Activated CD8-positive, alpha-beta memory T cell treated with anti-CD3 and anti-CD28 coated beads, Interleukin-2, amount 50 U/mL, for 48 hours (primary cell): ENCODE data around the gene AP1M1.

ENCODE experiments used
- DNase-seq: peaks from one replicate; pipeline ENCODE4 v3.0.0-alpha.2; 2020

AP1M1 gene

DNA sequence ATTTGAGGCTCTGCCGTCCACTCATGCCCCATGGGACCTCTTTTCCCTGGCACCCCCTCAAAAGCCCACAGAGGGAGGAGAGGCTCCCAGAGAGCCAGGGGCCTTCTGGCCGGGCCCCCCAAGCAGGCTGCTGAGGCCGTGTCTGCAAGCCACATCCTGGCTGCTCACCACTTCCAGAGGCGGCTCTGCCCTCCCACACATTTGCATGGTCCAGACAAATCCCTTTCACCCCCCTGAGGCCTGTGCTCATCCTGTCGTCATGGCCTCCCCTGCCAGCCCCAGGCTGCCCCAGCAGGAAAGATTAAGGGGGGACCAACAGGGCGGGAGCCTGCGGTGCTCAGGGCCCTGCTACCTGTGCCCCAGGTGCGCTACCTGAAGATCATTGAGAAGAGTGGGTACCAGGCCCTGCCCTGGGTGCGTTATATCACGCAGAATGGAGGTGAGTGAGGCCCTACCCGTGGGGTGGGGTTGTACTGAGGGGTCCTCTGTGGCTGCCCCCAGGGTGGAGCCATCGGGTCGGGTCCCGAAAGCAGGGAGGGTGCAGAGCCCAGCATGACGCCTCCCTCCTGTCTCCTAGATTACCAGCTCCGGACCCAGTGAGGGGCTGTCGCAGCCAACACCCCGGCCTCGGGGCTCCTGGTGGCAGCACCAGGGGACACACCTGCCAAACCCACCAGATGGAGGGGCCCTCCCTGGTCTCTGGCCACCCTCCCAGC is 36.3 kb downstream of the AP1M1 start:
- DNase-seq, result no peak

- no peak for DNase-seq
Measured at GRCh38 chr19:16234552-16235445, 37.1 kb downstream of the AP1M1 start.

DNA sequence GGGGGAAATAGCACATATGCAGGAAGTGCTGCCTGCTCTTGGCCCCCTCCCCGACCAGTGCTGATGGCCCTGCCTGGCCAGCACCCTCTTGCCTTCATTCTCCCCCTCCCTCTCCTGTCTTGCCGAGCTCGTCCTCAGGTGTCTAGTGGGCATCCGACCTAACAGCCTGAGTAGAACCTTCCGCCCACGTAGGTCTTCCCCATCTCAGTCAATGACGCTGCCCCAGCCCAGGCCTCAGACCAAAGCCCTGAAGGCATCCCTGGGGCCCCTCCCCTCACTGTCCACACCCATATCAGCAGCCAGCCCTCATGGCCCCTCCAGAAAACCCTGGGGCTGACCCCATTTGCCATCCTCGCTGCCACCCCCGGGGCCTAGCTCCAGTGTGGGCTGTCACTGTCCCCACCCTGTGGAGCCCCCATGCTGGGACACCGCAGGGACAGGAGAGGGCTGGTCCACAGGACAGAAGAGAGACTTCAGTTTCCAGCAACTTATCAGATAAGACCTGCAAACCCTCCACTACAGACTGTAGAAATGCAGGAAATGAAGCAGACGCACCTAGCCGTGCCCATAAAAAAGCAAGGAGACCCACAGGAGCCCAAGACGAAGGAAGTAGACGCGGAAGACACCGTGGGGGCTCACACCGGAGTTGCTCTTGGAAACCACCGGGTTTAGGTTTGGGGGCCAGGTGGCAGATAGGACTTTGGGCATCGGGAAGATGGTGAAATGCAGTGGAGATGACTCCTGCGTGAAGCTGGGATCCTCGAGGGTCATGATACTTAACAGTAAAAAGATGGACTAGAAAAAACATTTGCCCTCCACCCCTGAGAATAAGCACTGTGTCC is 38.3 kb downstream of the AP1M1 start:
- no peak for DNase-seq

DNA sequence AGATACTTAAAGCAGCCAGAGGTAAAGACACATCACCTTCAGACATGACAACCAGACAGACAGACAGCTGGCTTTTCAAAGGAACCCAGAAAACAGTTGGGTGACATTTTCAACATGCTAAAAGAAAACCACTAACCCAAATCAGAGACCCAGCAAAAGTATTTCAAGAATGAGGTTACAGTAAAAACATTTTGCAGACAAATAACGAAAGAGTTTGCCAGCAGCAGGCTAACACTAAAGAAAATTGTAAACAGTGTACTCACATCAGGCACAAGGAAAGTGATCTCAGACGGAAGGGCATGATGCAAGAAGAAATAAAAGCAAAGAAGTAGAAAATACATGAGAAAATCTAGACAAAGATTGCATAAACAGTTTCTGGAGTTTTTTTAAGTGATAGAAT is 46.4 kb downstream of the AP1M1 start:
- no peak for DNase-seq

GRCh38 chr19:16247353-16248182 is 49.9 kb downstream of the AP1M1 start:
- DNase-seq, result peak; percentile 99

- DNase-seq, result no peak
Measured at GRCh38 chr19:16248380-16249023, 50.8 kb downstream of the AP1M1 start.

- DNase-seq, result no peak
Measured at GRCh38 chr19:16249826-16250404, 52.2 kb downstream of the AP1M1 start.

DNA sequence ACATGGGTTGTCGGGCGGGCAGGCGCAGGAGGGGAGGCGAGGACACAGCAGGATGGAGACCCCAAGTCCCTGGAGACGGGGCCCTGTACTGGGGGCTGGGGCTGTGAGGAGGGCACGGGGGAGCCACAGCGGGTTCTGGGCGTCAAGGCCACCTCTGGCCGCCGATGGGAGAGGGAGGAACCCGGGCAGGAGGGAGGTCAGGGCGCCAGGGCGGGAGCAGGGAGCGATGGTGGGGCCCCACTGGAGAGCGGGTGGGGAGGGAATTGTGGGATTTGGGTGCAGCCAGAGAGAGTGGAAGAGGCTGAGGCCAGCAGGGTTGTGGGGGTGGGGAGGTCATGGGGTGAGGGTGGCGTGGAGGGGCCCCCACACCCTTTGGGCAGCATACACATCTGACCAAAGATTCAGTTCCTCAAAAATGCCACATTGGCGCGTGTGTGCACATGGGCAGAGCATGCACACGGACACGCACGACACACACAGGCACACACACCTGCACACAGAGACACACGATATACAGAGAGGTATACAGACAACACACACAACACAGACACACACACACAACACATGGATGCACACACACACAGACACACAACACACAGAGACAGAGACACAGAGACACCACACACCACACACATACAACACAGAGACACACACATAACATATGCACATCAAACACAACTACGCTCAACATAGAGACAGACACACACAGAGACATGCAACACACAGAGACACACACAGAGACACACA is 54.9 kb downstream of the AP1M1 start:
- DNase-seq, result no peak

- DNase-seq, result no peak
Measured at GRCh38 chr19:16254851-16255408, 57.2 kb downstream of the AP1M1 start.

- DNase-seq, result no peak
Measured at GRCh38 chr19:16257509-16258002, 59.8 kb downstream of the AP1M1 start.

DNA sequence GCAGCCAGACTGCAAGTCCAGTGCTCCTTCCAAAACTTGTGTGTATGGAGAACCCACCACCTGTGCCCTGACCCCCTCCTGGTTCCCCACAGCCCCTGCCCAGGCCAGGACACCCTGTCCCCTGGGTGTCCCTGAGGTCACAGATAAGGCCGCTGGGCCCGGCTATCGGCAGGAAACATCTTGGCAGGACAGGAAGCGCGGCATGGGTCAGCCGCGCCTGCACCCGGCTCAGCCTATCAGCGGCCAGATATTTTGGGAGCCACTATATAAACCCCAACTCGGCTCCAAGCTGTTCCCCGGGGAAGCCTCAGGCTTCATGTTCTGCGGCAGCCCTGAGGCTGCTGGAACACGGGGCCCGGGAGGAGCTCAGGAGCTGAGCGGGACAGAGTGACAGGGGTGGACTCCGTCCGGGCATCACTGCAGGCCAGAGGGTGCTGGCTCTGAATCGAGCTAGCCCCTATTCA is 60.8 kb downstream of the AP1M1 start:
- no peak for DNase-seq

DNA sequence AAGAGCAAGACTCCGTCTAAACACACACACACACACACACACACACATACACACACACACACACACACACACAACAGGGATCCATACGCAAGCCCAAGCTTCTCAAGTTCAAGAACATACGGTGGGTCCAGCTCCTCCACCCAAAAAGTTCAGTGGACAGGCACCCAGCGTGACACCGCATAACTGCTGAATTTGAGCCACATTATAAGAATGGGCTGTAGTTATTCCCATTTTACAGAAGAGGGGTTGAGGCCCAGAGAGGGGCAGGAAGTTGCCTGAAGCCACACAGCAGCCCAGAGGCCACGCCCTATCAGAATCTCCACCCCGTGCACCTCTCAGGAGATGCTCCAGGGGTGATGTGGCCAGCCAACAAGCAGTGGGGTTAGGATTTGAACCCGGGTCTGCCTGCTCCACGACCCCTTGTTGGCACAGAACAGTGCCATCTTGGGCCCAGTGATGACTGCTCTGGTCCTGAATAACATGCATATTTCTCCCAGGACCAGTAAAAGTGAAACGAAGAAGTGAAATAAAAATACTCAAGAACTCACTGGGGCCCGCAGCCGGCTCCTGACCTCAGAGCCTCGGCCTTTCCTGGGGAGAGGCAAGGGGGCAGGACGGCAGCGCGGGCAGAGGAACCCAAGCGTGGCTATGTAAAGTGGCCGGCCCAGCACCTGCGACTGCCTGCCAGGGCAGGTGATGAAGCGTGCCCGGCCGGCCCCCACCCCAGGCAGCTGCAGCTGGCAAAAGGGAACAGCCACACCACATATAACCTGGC is 61.9 kb downstream of the AP1M1 start:
- DNase-seq, result no peak

DNA sequence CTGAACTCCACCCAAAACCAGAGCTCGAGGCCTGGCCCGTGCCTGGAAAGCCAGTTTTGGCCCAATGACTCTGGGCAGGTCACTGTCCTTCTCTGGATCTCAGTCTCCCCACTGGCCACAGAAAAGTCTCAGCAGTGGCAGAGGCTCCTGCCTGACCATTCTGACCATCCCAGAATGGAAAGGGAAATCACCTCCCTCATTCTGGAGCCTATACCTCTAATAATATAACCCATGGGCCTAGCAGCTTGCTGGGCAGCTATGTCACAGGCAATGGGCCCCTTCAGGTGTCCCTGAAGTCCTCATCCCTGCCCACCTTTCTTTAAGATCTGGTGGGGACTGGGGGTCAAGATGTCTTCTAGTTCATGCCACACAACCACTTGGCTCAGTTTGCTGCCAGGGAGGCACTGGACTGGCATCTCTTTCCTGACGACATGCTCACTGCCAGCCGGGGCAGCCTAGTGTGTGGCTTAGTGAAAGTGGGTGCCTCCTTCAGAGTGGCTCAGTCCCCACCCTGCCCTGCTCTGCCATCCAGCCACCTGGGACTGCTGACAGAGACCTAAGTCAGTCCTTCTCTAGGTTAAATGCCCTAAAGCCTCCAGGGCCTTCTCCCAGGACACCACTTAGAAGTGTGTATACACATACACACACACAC is 62.6 kb downstream of the AP1M1 start:
- DNase-seq, result no peak

- DNase-seq, result no peak
Measured at GRCh38 chr19:16260812-16261161, 63.1 kb downstream of the AP1M1 start.

DNA sequence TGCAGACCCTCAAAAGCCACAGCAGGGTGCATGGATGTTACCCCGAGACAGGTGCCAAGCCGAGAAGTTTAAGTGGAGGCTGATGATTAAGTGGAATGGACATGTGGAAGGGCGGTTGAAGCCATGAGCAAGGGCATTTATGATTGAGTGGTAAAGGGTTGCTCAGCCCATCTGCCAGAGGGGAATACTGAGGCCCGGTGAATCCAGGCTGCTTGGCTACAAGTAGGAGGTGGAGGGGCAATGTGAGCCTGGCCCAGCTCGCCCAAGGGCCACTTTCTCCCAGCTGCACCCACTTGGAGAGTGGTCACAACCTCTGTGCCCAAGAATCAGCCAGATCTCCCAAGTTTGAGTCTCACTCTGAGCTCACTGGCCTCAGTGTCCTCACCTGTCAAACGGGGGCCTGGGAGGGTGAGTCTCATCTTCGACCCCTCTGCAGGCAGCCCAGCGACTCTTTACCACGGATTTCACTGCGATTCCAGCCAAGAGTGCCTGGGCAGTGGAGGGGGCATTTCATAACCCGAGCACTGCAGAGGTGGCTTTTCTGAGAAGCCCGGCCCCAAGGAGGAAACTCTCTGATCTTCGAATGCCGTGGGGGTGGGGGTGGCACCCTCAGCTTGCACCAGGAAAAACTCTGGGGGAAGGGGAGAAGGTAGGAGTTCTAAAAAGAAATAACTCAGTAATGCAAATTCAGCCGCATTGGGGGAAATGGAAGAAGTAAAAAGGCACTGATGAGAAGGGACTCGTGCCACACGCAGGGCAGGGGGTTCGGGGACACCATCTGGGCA is 64.1 kb downstream of the AP1M1 start:
- no peak for DNase-seq

- no peak for DNase-seq
Measured at GRCh38 chr19:16262618-16263017, 64.9 kb downstream of the AP1M1 start.

DNA sequence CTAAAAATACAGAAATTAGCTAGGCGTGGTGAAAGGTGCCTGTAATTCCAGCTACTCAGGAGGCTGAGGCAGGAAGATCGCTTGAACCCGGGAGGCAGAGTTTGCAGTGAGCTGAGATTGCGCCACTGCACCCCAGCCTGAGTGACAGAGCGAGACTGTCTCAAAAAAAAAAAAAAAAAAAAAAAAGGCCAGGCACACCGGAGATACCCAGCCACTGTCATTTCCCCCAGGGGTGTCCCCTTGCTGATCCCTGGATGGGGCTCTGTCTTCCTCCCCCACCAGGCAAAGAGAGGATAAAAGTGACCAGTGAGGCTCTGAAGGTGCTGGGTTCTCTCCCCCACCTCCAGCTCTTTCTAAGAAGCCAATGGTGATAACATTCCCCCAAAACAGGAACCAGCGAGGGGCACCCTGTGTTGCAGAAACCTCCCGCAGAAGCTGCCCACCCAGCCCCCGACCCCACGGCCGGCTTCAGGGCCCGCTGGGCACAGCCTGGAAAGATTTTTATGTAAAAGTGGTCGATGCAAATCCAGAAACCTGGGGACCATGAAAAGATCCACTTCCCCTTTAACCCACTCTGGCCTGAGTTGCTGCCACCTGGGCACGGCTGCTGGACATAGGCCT is 65.5 kb downstream of the AP1M1 start:
- no peak for DNase-seq
